Astrocyte (in vitro differentiated cells and primary cell): ENCODE data around the gene JPT2. TPM values are rescaled to one million over a fixed set of nuclear protein-coding genes. Genes with fewer than 3 reads are reported as not detected.

Experiments
- DNase-seq: peaks from one replicate; pipeline ENCODE4 v3.0.0-alpha.2; 2010; ENCODE audit warnings: low read depth
- FAIRE-seq: peaks from 2 replicates; lab custom pipeline; 2011; peaks lifted over from hg19 to GRCh38; lab: Jason Lieb, UNC
- H2AFZ ChIP-seq: 2 replicates; pipeline ENCODE4 v1.6.0; 2012; ENCODE audit warnings: low read depth, low read length, inconsistent platforms
- H3K27ac ChIP-seq: 2 replicates; pipeline ENCODE4 v1.5.1; 2011; ENCODE audit warnings: low read depth, low read length, inconsistent platforms
- H3K27me3 ChIP-seq: 2 replicates; pipeline ENCODE4 v1.6.0; 2011; ENCODE audit warnings: low read length, inconsistent platforms; ENCODE audit not compliant: insufficient read depth
- H3K36me3 ChIP-seq: 2 replicates; pipeline ENCODE4 v1.5.1; 2011; ENCODE audit warnings: low read length, inconsistent platforms; ENCODE audit not compliant: insufficient read depth
- H3K4me1 ChIP-seq: 2 replicates; pipeline ENCODE4 v1.5.1; 2011; ENCODE audit warnings: low read length, inconsistent platforms; ENCODE audit not compliant: insufficient read depth
- H3K4me2 ChIP-seq: 2 replicates; pipeline ENCODE4 v1.6.0; 2012; ENCODE audit warnings: low read length, inconsistent platforms
- H3K4me3 ChIP-seq: 2 replicates; pipeline ENCODE4 v1.5.1; 2011; ENCODE audit warnings: low read depth, mild to moderate bottlenecking, low read length, inconsistent platforms; ENCODE audit not compliant: insufficient read depth
- H3K79me2 ChIP-seq: 2 replicates; pipeline ENCODE4 v1.6.0; 2012; ENCODE audit warnings: mild to moderate bottlenecking, low read length, inconsistent platforms; ENCODE audit not compliant: insufficient read depth
- H3K9ac ChIP-seq: 2 replicates; pipeline ENCODE4 v1.6.0; 2012; ENCODE audit warnings: mild to moderate bottlenecking, low read length, inconsistent platforms
- H3K9me3 ChIP-seq: 2 replicates; pipeline ENCODE4 v1.5.1; 2012; ENCODE audit warnings: low read depth, mild to moderate bottlenecking, low read length, inconsistent platforms; ENCODE audit not compliant: insufficient read depth
- H4K20me1 ChIP-seq: 2 replicates; pipeline ENCODE4 v1.6.0; 2012; ENCODE audit warnings: low read length, inconsistent platforms; ENCODE audit not compliant: insufficient read depth
- H3K27ac Mint-ChIP-seq: one replicate; pipeline ENCODE4 v1.8.0; 2021; ENCODE audit warnings: mild to moderate bottlenecking, mixed read lengths; ENCODE audit not compliant: unreplicated experiment
- H3K27me3 Mint-ChIP-seq: one replicate; pipeline ENCODE4 v1.8.0; 2021; ENCODE audit warnings: low read depth, mixed read lengths; ENCODE audit not compliant: unreplicated experiment
- H3K36me3 Mint-ChIP-seq: one replicate; pipeline ENCODE4 v1.8.0; 2021; ENCODE audit warnings: low read depth, mixed read lengths; ENCODE audit not compliant: unreplicated experiment
- H3K4me1 Mint-ChIP-seq: one replicate; pipeline ENCODE4 v1.8.0; 2021; ENCODE audit warnings: low read depth, mixed read lengths; ENCODE audit not compliant: unreplicated experiment
- H3K4me3 Mint-ChIP-seq: one replicate; pipeline ENCODE4 v1.8.0; 2021; ENCODE audit warnings: mild to moderate bottlenecking, moderate library complexity, mixed read lengths; ENCODE audit not compliant: unreplicated experiment
- H3K9me3 Mint-ChIP-seq: one replicate; pipeline ENCODE4 v1.8.0; 2021; ENCODE audit warnings: mild to moderate bottlenecking, mixed read lengths; ENCODE audit not compliant: unreplicated experiment
- EZH2 ChIP-seq: IDR thresholded peaks from 2 replicates; pipeline ENCODE4 v1.6.1; 2012; ENCODE audit warnings: mild to moderate bottlenecking, low read length, inconsistent platforms; ENCODE audit not compliant: insufficient read depth
- total RNA-seq: library from RNA; stranded (reverse); gene quantifications from 2 replicates; pipeline ENCODE4 v1.2.1, GENCODE V29; 2021
- TF ChIP-seq, protein P1 (sequence below): IDR thresholded peaks from 2 replicates; pipeline ENCODE4 v1.5.1; 2011; ENCODE audit warnings: low read depth, mild to moderate bottlenecking, inconsistent platforms, low read length, moderate library complexity; ENCODE audit not compliant: insufficient read depth

Gene JPT2
- total RNA-seq, 1 donor from 2014 or later: 143 TPM

DNA sequence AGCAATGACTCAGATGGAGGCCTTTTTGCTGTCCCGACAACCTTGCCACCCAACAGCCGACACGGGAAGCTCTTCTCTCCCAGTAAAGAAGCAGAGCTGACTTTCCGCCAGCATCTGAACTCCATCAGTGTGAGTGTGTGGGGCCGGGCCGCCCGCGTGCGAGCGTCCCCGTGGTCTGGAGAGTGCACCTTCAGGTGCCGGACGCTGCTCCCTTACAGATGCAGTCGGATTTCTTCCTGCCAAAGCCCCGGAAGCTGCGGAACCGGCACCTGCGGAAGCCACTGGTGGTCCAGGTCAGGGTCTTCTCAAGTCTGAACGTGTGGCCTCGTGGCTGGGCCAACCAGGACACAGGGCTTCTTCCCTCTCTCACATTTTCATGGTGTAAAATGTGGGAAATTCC, 15.5 kb upstream of the JPT2 start:
- Histone ChIP-seq H3K79me2 (peaks cover 3% of the 10 kb centered on the region), H3K27me3 (no peaks in the 10 kb centered on the region), H3K27ac (no peak overlapping the region), H3K36me3 (peaks cover 49% of the 10 kb centered on the region), H2AFZ (no peak overlapping the region), H3K9me3 (no peaks in the 10 kb centered on the region), H3K4me1 (no peaks in the 10 kb centered on the region), H3K4me2 (no peak overlapping the region), H3K4me3 (no peak overlapping the region), H4K20me1 (peaks cover 26% of the 10 kb centered on the region), H3K9ac (no peak overlapping the region)
- Mint-ChIP-seq H3K27ac (no peak overlapping the region), H3K9me3 (no peaks in the 10 kb centered on the region), H3K4me1 (peaks cover 5% of the 10 kb centered on the region), H3K36me3 (peaks cover 32% of the 10 kb centered on the region), H3K27me3 (no peaks in the 10 kb centered on the region), H3K4me3 (no peak overlapping the region)
- FAIRE-seq: no peak
- TF ChIP-seq EZH2: no peak
- TF ChIP-seq, protein P1, sequence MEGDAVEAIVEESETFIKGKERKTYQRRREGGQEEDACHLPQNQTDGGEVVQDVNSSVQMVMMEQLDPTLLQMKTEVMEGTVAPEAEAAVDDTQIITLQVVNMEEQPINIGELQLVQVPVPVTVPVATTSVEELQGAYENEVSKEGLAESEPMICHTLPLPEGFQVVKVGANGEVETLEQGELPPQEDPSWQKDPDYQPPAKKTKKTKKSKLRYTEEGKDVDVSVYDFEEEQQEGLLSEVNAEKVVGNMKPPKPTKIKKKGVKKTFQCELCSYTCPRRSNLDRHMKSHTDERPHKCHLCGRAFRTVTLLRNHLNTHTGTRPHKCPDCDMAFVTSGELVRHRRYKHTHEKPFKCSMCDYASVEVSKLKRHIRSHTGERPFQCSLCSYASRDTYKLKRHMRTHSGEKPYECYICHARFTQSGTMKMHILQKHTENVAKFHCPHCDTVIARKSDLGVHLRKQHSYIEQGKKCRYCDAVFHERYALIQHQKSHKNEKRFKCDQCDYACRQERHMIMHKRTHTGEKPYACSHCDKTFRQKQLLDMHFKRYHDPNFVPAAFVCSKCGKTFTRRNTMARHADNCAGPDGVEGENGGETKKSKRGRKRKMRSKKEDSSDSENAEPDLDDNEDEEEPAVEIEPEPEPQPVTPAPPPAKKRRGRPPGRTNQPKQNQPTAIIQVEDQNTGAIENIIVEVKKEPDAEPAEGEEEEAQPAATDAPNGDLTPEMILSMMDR: no peak
- no peak for DNase-seq

DNA sequence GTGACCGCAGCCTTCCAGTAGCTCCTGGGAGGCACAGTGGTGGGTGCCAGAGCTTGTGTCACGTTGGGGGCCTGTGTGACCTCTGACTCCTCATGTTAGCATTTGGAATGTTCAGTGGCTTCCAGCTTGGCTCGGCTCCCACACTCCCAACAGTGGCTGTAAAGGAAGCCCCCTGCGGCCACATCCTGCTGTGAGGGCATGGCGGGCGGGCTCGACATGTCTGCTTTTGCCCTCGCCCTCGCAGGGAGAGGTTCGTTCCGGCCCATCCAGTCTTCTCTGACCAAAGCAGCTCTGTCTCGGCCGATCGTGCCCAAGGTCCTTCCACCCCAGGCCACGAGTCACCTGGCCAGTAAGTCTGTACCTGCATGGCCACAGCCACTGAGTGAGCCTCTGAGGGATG, 12.2 kb upstream of the JPT2 start:
- no peak overlapping the region for H3K27ac Mint-ChIP-seq
- no peak overlapping the region for H3K4me3 ChIP-seq
- H3K36me3 Mint-ChIP-seq: peaks cover 41% of the 10 kb centered on the region
- no peaks in the 10 kb centered on the region for H3K27me3 ChIP-seq
- H3K79me2 ChIP-seq: no peaks in the 10 kb centered on the region
- H3K9me3 ChIP-seq: no peaks in the 10 kb centered on the region
- H3K4me1 ChIP-seq: no peaks in the 10 kb centered on the region
- no peaks in the 10 kb centered on the region for H3K9me3 Mint-ChIP-seq
- H3K9ac ChIP-seq: no peak overlapping the region
- peaks cover 54% of the 10 kb centered on the region for H3K36me3 ChIP-seq
- TF ChIP-seq, protein P1: no peak
- no peak for TF ChIP-seq EZH2
- no peak overlapping the region for H3K4me3 Mint-ChIP-seq
- H4K20me1 ChIP-seq: peaks cover 10% of the 10 kb centered on the region
- H2AFZ ChIP-seq: no peak overlapping the region
- no peak overlapping the region for H3K27ac ChIP-seq
- H3K4me2 ChIP-seq: no peak overlapping the region
- FAIRE-seq (no peak), DNase-seq (no peak)
- no peaks in the 10 kb centered on the region for H3K4me1 Mint-ChIP-seq
- H3K27me3 Mint-ChIP-seq: no peaks in the 10 kb centered on the region

DNA sequence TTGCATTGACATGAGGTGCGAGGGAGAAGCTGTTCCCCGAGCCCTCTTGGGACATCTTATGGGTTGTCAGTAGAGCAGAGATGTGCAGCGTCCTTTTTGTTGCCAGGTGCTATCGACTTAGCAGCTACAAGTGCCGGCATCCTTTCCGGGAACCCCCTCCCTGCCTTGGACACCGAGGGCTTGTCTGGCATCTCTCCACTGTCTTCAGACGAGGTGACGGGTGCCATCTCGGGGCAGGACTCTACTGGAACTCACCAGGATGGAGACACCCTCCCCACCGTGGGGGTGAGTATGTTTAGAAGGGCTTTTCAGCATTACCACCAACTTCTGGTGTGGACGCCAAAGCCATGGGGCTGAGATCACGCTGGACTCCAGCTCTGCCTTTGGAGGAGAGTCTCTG, 11.8 kb upstream of the JPT2 start:
- FAIRE-seq (no peak), DNase-seq (no peak)
- Histone ChIP-seq H3K4me1 (no peaks in the 10 kb centered on the region), H2AFZ (no peak overlapping the region), H3K27me3 (no peaks in the 10 kb centered on the region), H3K4me3 (no peak overlapping the region), H3K27ac (no peak overlapping the region), H3K9me3 (no peaks in the 10 kb centered on the region), H4K20me1 (peaks cover 10% of the 10 kb centered on the region), H3K9ac (no peak overlapping the region), H3K4me2 (no peak overlapping the region), H3K36me3 (peaks cover 54% of the 10 kb centered on the region), H3K79me2 (no peaks in the 10 kb centered on the region)
- no peak for TF ChIP-seq EZH2
- TF ChIP-seq, protein P1: no peak
- H3K4me3 Mint-ChIP-seq: no peak overlapping the region
- H3K27me3 Mint-ChIP-seq: no peaks in the 10 kb centered on the region
- no peaks in the 10 kb centered on the region for H3K4me1 Mint-ChIP-seq
- H3K36me3 Mint-ChIP-seq: peaks cover 45% of the 10 kb centered on the region
- H3K27ac Mint-ChIP-seq: no peak overlapping the region
- H3K9me3 Mint-ChIP-seq: no peaks in the 10 kb centered on the region
